GM18861 (cell line): ENCODE results near the gene S100A2.

Experiments used
- ATAC-seq: cut with Tn5 transposase; IDR thresholded peaks from one replicate; pipeline ENCODE4 v1.9.1; 2021; ENCODE audit not compliant: unreplicated experiment

The S100A2 gene

GRCh38 chr1:153565529-153566374 is at the start of gene S100A2:
TSS of gene S100A2 (minus strand) at chr1:153565844. CDS start at chr1:153563877, 1,967 bp downstream.
- ATAC-seq, result no peak

DNA sequence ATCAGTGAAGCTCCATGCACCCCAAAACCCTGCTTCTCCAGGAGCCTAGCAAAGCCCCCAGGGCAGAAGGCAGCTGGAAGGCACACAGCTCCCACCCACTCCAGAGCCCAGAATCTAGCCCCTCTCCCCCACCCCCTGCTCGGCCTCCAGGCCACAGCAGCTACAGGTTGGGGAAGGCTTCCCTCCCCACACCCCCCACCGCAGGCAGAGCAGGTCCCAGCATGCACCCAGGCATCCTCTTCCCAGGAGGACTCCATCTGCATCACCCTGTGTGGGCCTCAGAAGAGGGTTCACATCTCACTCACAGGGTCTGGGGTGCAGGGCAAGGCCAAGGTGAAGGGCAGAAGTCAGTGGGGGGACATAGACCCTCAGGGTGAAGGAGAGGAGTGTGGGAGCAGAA is 49.8 kb upstream of the S100A2 start:
- ATAC-seq, result no peak

DNA sequence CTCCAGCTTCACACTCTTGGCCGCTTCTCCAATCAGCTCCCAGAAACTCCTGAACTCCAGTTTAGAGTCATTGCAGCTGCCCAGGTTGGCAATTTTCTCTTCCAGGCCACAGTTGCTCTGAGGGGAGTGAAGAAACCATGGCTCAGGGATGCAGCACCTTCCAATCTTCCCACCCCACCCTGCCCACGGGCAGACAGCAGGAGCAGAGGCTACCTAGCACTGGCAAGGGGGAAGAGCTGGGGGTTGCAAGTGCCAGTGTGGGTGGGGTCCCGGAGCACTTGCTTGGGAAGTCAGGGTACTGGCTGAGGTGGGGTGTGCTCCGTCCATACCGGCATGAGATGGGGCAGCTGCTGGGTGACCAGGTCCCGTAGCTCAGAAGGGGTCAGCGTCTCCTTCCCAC is 49.3 kb upstream of the S100A2 start:
- no peak for ATAC-seq

DNA sequence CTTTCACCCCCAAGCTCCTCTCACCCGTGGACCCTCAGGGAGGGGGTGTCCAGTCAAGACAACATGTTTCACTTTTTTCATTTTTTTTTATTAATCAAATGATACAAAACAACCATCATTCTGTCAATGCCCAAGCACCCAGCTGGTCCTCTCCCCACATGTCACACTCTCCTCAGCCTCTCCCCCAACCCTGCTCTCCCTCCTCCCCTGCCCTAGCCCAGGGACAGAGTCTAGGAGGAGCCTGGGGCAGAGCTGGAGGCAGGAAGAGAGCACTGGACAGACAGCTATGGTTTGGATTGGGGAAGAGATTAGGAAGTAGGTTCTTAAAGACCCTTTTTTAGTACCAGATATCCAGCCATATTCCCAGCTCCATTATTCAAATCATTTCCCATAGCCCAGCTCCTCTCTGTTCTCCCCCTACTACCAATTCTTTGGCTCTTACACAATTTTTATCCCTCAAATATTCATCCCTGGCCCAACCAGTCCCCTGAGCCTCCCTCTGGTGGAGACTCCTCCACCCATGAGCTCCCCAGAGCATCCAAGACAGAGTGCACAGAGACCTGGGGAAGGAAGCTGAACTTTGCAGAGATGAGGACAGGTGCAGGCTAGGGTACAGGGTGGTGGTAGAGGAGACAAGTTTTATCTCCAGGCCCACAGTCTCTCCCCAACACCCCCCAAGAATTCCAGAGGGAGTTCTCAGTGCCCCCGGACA is 48.7 kb upstream of the S100A2 start:
- ATAC-seq, result no peak

DNA sequence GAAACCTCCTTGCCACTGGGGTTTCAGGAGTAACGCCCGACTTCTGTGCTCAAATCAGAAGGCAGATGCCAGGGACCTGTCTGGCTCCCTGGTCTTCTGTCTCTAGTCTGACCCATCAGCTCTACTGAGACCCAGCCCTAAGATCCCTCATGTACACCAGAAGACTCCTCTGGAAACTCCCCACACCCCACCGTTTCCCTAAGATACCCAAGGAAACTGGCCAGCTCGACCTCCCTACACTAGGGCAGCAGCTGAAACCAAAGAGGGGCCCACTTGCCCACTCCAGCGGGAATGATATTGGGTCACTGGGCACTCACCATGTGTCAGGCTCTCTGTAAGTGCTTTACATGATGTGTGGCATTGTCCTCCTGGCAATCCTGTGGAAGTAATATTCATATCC is 47.8 kb upstream of the S100A2 start:
- ATAC-seq, result no peak

DNA sequence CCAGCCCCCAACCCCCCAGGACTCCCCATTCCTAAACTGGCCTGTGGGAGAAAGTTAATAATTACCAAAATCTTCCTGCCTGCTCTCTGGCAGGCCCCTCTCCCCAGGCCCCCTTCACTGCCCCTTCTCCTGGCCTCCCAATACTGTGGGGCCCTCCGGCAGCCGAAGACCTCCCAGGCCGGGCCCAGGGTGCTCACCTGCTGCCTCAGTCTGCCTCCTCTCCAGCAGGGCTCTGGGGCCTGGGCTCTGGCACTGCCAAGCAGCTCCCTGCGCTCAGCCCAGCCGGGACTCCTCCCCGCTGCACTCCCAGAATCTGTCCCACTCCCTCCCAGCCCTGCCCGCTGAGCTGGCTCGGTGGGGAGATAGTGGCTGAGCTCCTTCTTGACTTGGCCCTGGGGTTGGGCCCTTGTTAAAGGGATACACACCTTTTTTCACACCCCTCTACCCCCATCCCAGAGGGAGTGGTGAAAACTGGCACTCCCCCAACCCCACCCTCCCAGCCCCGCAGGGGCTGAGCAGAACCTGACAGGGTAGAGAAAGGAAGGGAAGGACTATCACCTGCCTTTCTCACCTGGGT is 47.2 kb upstream of the S100A2 start, which contains the start of gene S100A16:
Gene S100A16 (minus strand): TSS at position 383 of the 577 bp plus-strand sequence. CDS start 4,986 bp downstream, outside the sequence.
- ATAC-seq, result no peak

DNA sequence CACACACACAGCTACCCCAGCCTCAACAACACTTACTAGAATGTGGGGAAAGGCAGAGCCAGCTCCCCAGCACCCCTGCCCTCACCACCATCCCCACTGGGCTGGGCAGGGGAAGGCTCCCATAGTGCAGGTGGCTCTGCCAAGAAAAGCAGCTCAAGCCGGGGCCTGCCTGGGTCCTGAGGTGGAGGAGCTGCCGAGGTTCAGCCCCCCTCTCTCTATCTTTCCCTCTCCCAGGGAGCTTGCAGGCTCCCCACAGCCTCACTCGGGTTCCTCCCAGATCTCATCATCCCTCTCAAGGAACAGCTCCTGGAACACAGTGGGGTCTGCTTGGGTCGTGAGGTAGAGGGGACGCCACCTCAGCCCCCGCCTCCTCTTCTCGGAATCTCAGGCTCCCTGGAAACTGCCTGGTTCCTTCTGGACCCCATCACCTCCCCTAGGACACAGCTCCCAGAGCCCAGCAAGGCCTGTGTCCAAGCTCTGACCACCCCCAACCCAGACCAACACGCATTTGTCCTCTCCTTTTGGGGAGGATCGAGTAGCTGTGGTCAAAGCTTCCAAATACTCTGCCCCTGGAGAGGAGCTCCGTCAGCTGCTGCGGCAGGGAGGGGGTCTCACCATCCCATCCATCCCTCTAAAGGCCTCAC is 46.6 kb upstream of the S100A2 start:
- no peak for ATAC-seq

GRCh38 chr1:153611356-153611755 is 45.7 kb upstream of the S100A2 start:
- ATAC-seq, result no peak

- ATAC-seq, result no peak
These were observed 45.2 kb upstream of the S100A2 start for GRCh38 chr1:153610811-153611301.

DNA sequence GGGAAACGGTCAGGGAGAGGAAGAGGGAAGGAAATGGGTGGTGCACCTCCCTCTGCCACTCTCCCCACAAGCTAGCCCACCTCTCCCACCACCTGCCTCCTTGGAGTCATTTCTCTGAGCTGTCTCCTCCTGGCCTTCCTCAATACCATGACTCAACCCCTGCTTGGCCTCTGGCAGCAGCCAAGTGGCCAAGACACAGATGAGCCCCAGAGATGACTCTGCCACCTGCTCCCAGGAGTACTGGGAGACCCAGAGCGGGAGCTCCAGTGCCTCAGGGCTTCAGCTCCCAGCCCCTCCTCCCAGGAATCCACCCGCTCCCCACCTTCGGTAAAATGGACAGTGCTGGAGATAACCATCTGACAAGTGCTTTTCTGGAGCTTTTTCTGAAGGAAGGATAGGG is 44.7 kb upstream of the S100A2 start:
- ATAC-seq, result no peak

GRCh38 chr1:153609585-153609907 is 43.9 kb upstream of the S100A2 start:
- ATAC-seq, result no peak

- ATAC-seq, result no peak
These were observed 43.3 kb upstream of the S100A2 start for GRCh38 chr1:153608742-153609584.

GRCh38 chr1:153608089-153608682 is 42.5 kb upstream of the S100A2 start:
- ATAC-seq, result no peak

DNA sequence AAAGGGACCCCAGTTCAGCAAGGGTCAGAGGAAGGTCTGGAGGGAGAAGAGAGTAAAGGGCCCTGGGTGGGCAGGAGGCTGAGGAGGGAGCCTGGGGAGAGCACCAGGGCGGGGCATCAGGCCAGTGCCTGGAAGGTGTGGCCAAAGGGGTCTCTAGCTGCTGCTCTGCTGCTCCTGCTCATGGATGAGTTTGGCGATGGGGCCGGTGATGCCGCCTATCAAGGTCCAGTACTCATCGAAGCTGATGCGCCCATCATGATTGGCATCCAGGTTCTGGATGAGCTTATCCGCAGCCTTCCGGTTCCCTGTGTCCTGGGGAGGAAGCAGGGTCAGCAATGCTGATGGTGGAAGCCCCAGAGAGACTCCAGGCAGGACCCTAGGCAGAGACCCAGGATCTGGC is 41.7 kb upstream of the S100A2 start:
- ATAC-seq, result no peak

DNA sequence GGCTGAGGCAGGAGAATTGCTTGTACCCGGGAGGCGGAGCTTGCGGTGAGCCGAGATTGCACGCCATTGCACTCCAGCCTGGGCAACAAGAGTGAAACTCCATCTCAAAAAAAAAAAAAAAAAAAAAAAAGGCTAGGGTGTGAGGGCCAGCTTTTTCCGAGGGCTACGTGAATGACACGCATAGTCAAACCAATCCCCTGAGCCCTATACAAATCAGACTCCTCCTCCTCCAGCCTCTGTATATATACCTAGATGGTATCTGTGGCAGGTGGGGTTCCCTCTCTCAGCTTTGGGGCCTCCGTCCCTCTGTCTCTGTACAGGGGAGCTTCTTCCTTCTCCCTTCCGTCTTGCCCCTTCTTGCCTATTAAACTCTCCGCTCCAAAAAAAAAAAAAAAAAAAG is 40.5 kb upstream of the S100A2 start:
- ATAC-seq, result no peak

- no peak for ATAC-seq
These were observed 37.1 kb upstream of the S100A2 start for GRCh38 chr1:153602749-153603148.

GRCh38 chr1:153599847-153600246 is 34.2 kb upstream of the S100A2 start:
- ATAC-seq, result no peak

DNA sequence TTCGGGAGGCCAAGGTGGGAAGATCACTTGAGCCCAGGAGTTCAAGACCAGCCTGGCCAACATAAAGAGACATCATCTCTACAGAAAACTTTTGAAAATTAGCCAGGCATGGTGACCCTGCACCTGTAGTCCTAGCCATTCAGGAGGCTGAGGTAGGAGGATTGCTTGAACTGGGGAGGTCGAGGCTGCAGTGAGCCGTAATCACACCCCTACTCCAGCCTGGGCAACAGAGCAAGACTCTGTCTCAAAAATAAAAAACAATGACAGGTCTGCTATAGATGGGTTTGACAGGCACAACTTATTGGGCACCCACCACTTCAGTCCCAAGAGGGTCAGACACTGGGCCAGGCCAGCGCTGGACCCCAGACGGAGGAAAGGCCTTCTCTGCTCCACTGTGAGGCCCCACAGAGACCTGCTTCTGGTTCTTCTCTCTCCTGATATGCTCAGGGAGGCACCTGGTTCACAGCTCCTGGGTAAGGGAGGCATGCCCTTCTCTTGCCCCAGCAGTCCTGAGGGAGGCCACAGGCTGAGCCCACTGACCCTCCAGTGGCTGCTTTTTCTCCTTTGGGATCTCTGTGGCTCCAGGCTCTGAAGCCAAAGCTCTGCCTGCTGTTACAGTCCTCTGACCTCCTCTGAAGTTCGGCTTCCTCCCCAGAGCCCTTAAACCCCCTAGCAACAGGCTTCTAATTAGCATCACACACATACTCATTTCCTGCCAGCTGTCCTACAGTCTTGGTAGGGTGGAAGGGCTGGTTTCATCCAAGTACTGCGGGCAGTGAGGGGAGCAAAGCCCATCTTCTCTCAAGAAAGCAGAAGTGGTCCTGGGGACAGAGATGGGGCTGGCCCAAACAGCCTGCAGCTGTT is 32.9 kb upstream of the S100A2 start:
- peak; percentile 98 for ATAC-seq

GRCh38 chr1:153597206-153597605 is 31.6 kb upstream of the S100A2 start:
- no peak for ATAC-seq
